ENCODE data around the gene URB1.

Gene URB1

DNA sequence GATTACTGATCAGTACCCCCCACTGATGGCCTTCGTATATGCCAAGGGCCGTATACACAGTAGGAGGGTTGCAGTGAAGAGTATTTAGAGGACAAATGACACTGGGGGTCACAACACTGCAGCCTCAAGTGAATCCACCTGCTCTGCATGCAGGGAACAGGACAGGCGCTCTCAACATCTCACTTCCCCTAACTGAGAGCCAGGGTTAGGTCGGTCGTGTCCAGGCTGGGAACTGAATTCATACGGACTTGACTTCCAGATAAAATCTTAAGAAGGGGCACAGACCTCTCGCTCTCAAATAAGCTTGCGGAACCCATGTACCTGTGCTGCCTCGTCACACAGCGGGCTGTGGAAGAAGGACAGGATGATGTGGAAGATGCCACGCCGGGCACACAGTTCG is 71.3 kb downstream of the URB1 start:
- no peak for TF ChIP-seq MYC (IDR thresholded peaks at IDR 0.05; ENCODE audit: low read depth, low read length)
- TF ChIP-seq, protein P1, sequence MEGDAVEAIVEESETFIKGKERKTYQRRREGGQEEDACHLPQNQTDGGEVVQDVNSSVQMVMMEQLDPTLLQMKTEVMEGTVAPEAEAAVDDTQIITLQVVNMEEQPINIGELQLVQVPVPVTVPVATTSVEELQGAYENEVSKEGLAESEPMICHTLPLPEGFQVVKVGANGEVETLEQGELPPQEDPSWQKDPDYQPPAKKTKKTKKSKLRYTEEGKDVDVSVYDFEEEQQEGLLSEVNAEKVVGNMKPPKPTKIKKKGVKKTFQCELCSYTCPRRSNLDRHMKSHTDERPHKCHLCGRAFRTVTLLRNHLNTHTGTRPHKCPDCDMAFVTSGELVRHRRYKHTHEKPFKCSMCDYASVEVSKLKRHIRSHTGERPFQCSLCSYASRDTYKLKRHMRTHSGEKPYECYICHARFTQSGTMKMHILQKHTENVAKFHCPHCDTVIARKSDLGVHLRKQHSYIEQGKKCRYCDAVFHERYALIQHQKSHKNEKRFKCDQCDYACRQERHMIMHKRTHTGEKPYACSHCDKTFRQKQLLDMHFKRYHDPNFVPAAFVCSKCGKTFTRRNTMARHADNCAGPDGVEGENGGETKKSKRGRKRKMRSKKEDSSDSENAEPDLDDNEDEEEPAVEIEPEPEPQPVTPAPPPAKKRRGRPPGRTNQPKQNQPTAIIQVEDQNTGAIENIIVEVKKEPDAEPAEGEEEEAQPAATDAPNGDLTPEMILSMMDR (IDR thresholded peaks at IDR 0.05; ENCODE audit: low read depth, low read length): no peak
- TF ChIP-seq, protein P2, sequence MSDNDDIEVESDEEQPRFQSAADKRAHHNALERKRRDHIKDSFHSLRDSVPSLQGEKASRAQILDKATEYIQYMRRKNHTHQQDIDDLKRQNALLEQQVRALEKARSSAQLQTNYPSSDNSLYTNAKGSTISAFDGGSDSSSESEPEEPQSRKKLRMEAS (IDR thresholded peaks at IDR 0.05; ENCODE audit: low read depth, low read length): no peak
- no peak for TF ChIP-seq POLR2A (IDR thresholded peaks at IDR 0.05; ENCODE audit: extremely low read depth, insufficient read length)
- H3K4me3 ChIP-seq (ENCODE audit: low read depth, low read length): no peak overlapping the region
- DNase-seq (ENCODE audit: low read depth): no peak

DNA sequence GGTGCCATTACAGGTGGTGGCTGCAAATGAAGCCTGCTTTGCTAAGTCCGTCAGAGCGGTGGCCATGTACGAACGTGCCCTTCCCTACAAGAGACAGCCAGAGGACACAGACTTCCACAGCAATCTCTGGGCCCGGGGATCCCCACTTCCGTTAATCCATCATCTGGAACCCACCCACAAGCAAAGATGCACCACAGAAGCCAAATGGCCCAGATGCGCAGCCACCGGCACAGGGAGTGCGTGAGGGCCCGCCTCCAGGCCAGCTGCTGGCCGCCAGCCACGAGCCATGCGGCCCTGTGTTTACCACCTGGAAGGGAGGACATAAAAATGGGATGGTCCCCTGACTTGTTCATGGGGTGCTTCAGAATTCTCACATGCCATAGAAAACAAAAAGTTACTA is 72.1 kb downstream of the URB1 start:
- TF ChIP-seq, protein P1 (IDR thresholded peaks at IDR 0.05; ENCODE audit: low read depth, low read length): no peak
- TF ChIP-seq, protein P2 (IDR thresholded peaks at IDR 0.05; ENCODE audit: low read depth, low read length): no peak
- no peak for TF ChIP-seq POLR2A (IDR thresholded peaks at IDR 0.05; ENCODE audit: extremely low read depth, insufficient read length)
- TF ChIP-seq MYC (IDR thresholded peaks at IDR 0.05; ENCODE audit: low read depth, low read length): no peak
- no peak overlapping the region for H3K4me3 ChIP-seq (ENCODE audit: low read depth, low read length)
- no peak for DNase-seq (ENCODE audit: low read depth)

DNA sequence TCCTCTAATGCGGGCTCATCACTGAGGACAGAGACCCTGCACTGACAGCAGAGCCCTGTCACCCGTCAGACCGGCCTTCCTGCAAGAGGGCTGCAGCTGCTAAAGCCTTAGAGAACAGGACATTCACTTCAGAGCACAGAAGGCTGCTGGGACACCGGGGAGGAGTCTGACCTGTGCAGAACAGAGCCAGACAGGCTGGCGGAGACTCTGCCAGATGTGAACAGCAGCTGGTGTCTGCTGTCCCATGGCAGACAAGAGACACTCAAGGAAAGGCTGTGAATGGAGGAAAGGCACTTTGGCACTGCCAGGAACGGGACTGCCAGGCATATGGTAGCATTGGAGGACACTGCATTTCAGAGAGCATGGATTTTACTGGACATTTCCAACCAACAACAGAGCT is 72.8 kb downstream of the URB1 start:
- no peak overlapping the region for H3K4me3 ChIP-seq (ENCODE audit: low read depth, low read length)
- no peak for DNase-seq (ENCODE audit: low read depth)
- TF ChIP-seq MYC (IDR thresholded peaks at IDR 0.05; ENCODE audit: low read depth, low read length) (no peak), POLR2A (IDR thresholded peaks at IDR 0.05; ENCODE audit: extremely low read depth, insufficient read length) (no peak)
- TF ChIP-seq, protein P2 (IDR thresholded peaks at IDR 0.05; ENCODE audit: low read depth, low read length): no peak
- TF ChIP-seq, protein P1 (IDR thresholded peaks at IDR 0.05; ENCODE audit: low read depth, low read length): no peak

DNA sequence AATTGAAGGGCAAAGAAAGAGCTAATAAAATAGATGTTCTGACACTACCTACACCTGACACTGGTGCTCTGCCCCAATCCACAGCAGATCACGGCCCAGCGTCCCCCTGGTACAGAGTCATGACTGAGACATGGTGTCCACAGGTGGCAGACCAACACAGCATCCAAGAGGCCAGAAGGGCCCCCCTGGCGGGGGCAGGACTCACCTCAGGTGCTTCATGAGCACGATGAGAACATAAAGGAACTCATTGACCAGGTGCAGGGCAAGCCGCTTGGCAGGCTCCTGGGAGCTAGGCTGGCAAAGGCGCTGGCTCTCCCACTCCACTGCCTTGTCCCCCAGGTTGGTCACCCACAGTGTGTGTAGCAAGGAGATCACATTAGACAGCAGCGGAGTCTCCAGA is 73.8 kb downstream of the URB1 start:
- DNase-seq (ENCODE audit: low read depth): no peak
- no peak overlapping the region for H3K4me3 ChIP-seq (ENCODE audit: low read depth, low read length)
- TF ChIP-seq POLR2A (IDR thresholded peaks at IDR 0.05; ENCODE audit: extremely low read depth, insufficient read length) (no peak), MYC (IDR thresholded peaks at IDR 0.05; ENCODE audit: low read depth, low read length) (no peak)
- TF ChIP-seq, protein P1 (IDR thresholded peaks at IDR 0.05; ENCODE audit: low read depth, low read length): no peak
- TF ChIP-seq, protein P2 (IDR thresholded peaks at IDR 0.05; ENCODE audit: low read depth, low read length): no peak

DNA sequence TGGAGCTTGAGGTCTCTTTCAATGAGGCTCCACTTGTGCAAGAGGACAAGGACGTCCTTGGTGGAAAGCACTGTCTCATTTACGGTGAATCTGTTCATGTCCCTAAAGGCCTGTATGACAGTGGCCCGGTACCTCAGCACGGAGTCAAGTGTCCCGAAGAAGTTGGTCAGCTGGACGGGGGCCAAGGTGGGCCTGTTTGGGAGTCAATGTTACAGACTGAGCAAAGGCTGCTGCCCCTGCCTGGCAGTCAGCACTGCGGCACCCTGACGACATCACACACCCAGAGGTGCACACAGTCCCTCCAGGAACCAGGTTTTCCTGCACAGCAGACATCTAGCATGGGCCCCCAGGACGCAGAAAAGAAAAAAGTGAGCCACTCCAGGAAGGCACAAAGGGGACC is 75.1 kb downstream of the URB1 start:
- TF ChIP-seq MYC (IDR thresholded peaks at IDR 0.05; ENCODE audit: low read depth, low read length): no peak
- TF ChIP-seq, protein P2 (IDR thresholded peaks at IDR 0.05; ENCODE audit: low read depth, low read length): no peak
- no peak for TF ChIP-seq POLR2A (IDR thresholded peaks at IDR 0.05; ENCODE audit: extremely low read depth, insufficient read length)
- TF ChIP-seq, protein P1 (IDR thresholded peaks at IDR 0.05; ENCODE audit: low read depth, low read length): no peak
- no peak overlapping the region for H3K4me3 ChIP-seq (ENCODE audit: low read depth, low read length)

More for the DNA sequence above, 75.1 kb downstream of the URB1 start:
- no peak for DNase-seq (ENCODE audit: low read depth)

Measured in NB4 (cell line).